Hematopoietic multipotent progenitor cell (in vitro differentiated cells): ENCODE measurements around the gene ALDH1L1. TPM values are rescaled to one million over a fixed set of nuclear protein-coding genes. Genes with fewer than 3 reads are reported as not detected.

Experiments used
- DNase-seq, 3 donors: peaks; one replicate each; pipeline ENCODE4 v3.0.0-alpha.2; 2011 to 2015; ENCODE audit warnings: low read depth in 2 of 3, low spot score in 2 of 3
- total RNA-seq: library from RNA; depleted of rRNA; stranded (reverse); fragments of >200 nt; gene quantifications from one replicate; pipeline ENCODE4 v1.2.3, GENCODE V29; 2012

The ALDH1L1 gene
- under 0.01 TPM for total RNA-seq

GRCh38 chr3:126180477-126181397 lies at the start of gene ALDH1L1:
Gene ALDH1L1, minus strand, starts transcription at chr3:126180586. Its CDS starts 19,607 bp downstream, at chr3:126160979.
- peak in 2 of 3 donors; percentile 14 to 16 for DNase-seq

- DNase-seq, result no peak
These were observed 46.0 kb upstream of the ALDH1L1 start for GRCh38 chr3:126226374-126226773.

- DNase-seq, result no peak
These were observed 36.0 kb upstream of the ALDH1L1 start for GRCh38 chr3:126216416-126216815.

- DNase-seq, result peak in 1 of 3 donors; percentile 11
These were observed 33.1 kb upstream of the ALDH1L1 start for GRCh38 chr3:126213379-126214028.

GRCh38 chr3:126212620-126213378 lies 32.4 kb upstream of the ALDH1L1 start:
- peak in 2 of 3 donors; percentile 18 to 29 for DNase-seq

- DNase-seq, result no peak
These were observed 31.8 kb upstream of the ALDH1L1 start for GRCh38 chr3:126212250-126212619.

GRCh38 chr3:126211569-126211968 lies 31.2 kb upstream of the ALDH1L1 start:
- no peak for DNase-seq

GRCh38 chr3:126210606-126211005 lies 30.2 kb upstream of the ALDH1L1 start:
- DNase-seq, result no peak

GRCh38 chr3:126209741-126210140 lies 29.4 kb upstream of the ALDH1L1 start:
- DNase-seq, result no peak

GRCh38 chr3:126208606-126209256 lies 28.3 kb upstream of the ALDH1L1 start:
- DNase-seq, result peak in 1 of 3 donors; percentile 3

GRCh38 chr3:126208182-126208581 lies 27.8 kb upstream of the ALDH1L1 start:
- DNase-seq, result no peak

GRCh38 chr3:126207166-126207565 lies 26.8 kb upstream of the ALDH1L1 start:
- no peak for DNase-seq

- no peak for DNase-seq
These were observed 25.6 kb upstream of the ALDH1L1 start for GRCh38 chr3:126205717-126206655.

- no peak for DNase-seq
These were observed 22.3 kb upstream of the ALDH1L1 start for GRCh38 chr3:126202680-126203079.

- DNase-seq, result no peak
These were observed 21.9 kb upstream of the ALDH1L1 start for GRCh38 chr3:126202276-126202675.

- DNase-seq, result no peak
These were observed 20.8 kb upstream of the ALDH1L1 start for GRCh38 chr3:126201168-126201567.

- no peak for DNase-seq
These were observed 20.1 kb upstream of the ALDH1L1 start for GRCh38 chr3:126200534-126200933.

- DNase-seq, result no peak
These were observed 18.9 kb upstream of the ALDH1L1 start for GRCh38 chr3:126199256-126199655.

- DNase-seq, result peak in 2 of 3 donors; percentile 52 to 78
These were observed 17.6 kb upstream of the ALDH1L1 start for GRCh38 chr3:126197854-126198584.
